ENCODE data around the gene HAAO. TPM values are rescaled to one million over a fixed set of nuclear protein-coding genes. Genes with fewer than 3 reads are reported as not detected.

Gene HAAO
- total RNA-seq, 1 donor from 2014 or later, result not detected

- peaks cover 3% of the 10 kb centered on the region for H3K4me1 Mint-ChIP-seq (ENCODE audit: low read depth, unreplicated experiment)
- TF ChIP-seq CTCF (IDR thresholded peaks at IDR 0.05; ENCODE audit: partially characterized antibody, unreplicated experiment), result no peak
- no peak overlapping the region for H3K27ac Mint-ChIP-seq (ENCODE audit: unreplicated experiment)
- no peak for DNase-seq
- H3K4me3 Mint-ChIP-seq (ENCODE audit: unreplicated experiment), result no peak overlapping the region
- H3K27me3 Mint-ChIP-seq (ENCODE audit: unreplicated experiment), result peaks cover 12% of the 10 kb centered on the region
- H3K36me3 Mint-ChIP-seq (ENCODE audit: unreplicated experiment), result no peaks in the 10 kb centered on the region
- H3K9me3 Mint-ChIP-seq (ENCODE audit: unreplicated experiment), result no peaks in the 10 kb centered on the region
Observed at GRCh38 chr2:42767080-42767898, 25.1 kb downstream of the HAAO start.

GRCh38 chr2:42765686-42766085 is 26.7 kb downstream of the HAAO start:
- H3K4me3 Mint-ChIP-seq (ENCODE audit: unreplicated experiment), result no peak overlapping the region
- DNase-seq, result no peak
- H3K4me1 Mint-ChIP-seq (ENCODE audit: low read depth, unreplicated experiment), result peaks cover 4% of the 10 kb centered on the region
- H3K9me3 Mint-ChIP-seq (ENCODE audit: unreplicated experiment), result peaks cover 3% of the 10 kb centered on the region
- H3K27me3 Mint-ChIP-seq (ENCODE audit: unreplicated experiment), result peaks cover 11% of the 10 kb centered on the region
- H3K27ac Mint-ChIP-seq (ENCODE audit: unreplicated experiment), result no peak overlapping the region
- H3K36me3 Mint-ChIP-seq (ENCODE audit: unreplicated experiment), result no peaks in the 10 kb centered on the region
- no peak for TF ChIP-seq CTCF (IDR thresholded peaks at IDR 0.05; ENCODE audit: partially characterized antibody, unreplicated experiment)

GRCh38 chr2:42764901-42765300 is 27.5 kb downstream of the HAAO start:
- Mint-ChIP-seq H3K36me3 (ENCODE audit: unreplicated experiment) (no peaks in the 10 kb centered on the region), H3K4me1 (ENCODE audit: low read depth, unreplicated experiment) (peaks cover 4% of the 10 kb centered on the region), H3K27me3 (ENCODE audit: unreplicated experiment) (peaks cover 11% of the 10 kb centered on the region), H3K9me3 (ENCODE audit: unreplicated experiment) (peaks cover 5% of the 10 kb centered on the region), H3K27ac (ENCODE audit: unreplicated experiment) (no peak overlapping the region), H3K4me3 (ENCODE audit: unreplicated experiment) (no peak overlapping the region)
- TF ChIP-seq CTCF (IDR thresholded peaks at IDR 0.05; ENCODE audit: partially characterized antibody, unreplicated experiment), result no peak
- DNase-seq, result no peak

DNA sequence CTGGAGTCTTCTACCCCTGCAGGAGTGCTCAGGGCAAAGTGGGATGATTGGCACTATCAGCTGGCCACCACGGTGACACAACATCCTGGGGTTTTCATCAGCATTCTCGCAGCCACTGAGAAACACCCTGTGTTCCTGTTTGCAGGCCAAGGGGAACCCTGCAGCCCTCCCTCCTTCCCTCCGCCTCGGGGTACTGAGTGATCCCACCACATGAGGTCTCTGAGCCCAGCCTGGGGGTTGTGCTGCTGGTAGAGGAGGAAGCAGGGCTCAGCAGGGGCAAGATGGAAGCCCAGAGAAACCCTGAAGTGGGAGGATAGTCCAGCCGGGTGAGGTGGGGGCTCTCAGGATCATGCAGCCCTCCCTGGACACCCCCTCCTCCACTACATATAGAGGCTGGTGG is 28.3 kb downstream of the HAAO start, which contains the start of gene OXER1:
TSS of gene OXER1 (minus strand) at position 40 of the 400 bp plus-strand sequence. CDS start 73 bp downstream, outside the sequence.
- Mint-ChIP-seq H3K27ac (ENCODE audit: unreplicated experiment) (no peak within 1 kb of the TSS), H3K27me3 (ENCODE audit: unreplicated experiment) (peaks cover 9% of the 10 kb centered on the region), H3K9me3 (ENCODE audit: unreplicated experiment) (peaks cover 7% of the 10 kb centered on the region), H3K36me3 (ENCODE audit: unreplicated experiment) (no peaks in the 10 kb centered on the region), H3K4me3 (ENCODE audit: unreplicated experiment) (no peak within 1 kb of the TSS), H3K4me1 (ENCODE audit: low read depth, unreplicated experiment) (peaks cover 6% of the 10 kb centered on the region)
- DNase-seq, result no peak
- TF ChIP-seq CTCF (IDR thresholded peaks at IDR 0.05; ENCODE audit: partially characterized antibody, unreplicated experiment), result no peak

All from glutamatergic neuron (in vitro differentiated cells).